IMR-90 (cell line): ENCODE results near the gene NGEF. TPM values are rescaled to one million over a fixed set of nuclear protein-coding genes. Genes with fewer than 3 reads are reported as not detected.

Experiments
- ATAC-seq: fragments of 200-7000 bp; cut with Tn5 transposase; 2 replicates; pipeline ENCODE4 v1.9.1; 2020; ENCODE audit warnings: low read depth, mild to moderate bottlenecking, moderate library complexity
- BruUV-seq: library from RNA; stranded (reverse); fragments of 400-500 nt; replicated peaks from 2 replicates; lab custom pipeline; 2021; lab: Mats Ljungman, UMichigan
- CTCF ChIA-PET: fragments of 300-600 bp; formaldehyde crosslinking; extraction: SDS; loops from one replicate; lab custom pipeline; 2021; ENCODE audit warnings: antibody characterized with exemption; lab: Yijun Ruan, JAX
- POLR2A ChIA-PET: fragments of 300-600 bp; sonication (Branson Sonifier 250); formaldehyde crosslinking; loops from one replicate; lab custom pipeline; 2022; ENCODE audit warnings: antibody characterized with exemption; ENCODE audit not compliant: unreplicated experiment; lab: Charles Lee
- DNase-seq: peaks from one replicate; pipeline ENCODE4 v3.0.0; 2013
- H2AFZ ChIP-seq: replicated peaks from 2 replicates; pipeline ENCODE3; 2013; ENCODE audit warnings: low read length, mild to moderate bottlenecking; ENCODE audit not compliant: poor library complexity
- H2AK5ac ChIP-seq: 2 replicates; pipeline ENCODE4 v1.6.1; 2013; ENCODE audit warnings: low read depth, low read length, inconsistent platforms
- H2AK9ac ChIP-seq: replicated peaks from 2 replicates; pipeline ENCODE3; 2013; ENCODE audit warnings: mild to moderate bottlenecking, low read depth, low read length, moderate library complexity; ENCODE audit not compliant: poor library complexity
- H2BK120ac ChIP-seq: 2 replicates; pipeline ENCODE4 v1.6.1; 2013; ENCODE audit warnings: low read depth, low read length, inconsistent platforms
- H2BK15ac ChIP-seq: 3 replicates; pipeline ENCODE4 v1.6.1; 2013; ENCODE audit warnings: low read depth, low read length, inconsistent platforms
- H2BK20ac ChIP-seq: 2 replicates; pipeline ENCODE4 v1.6.1; 2013; ENCODE audit warnings: low read depth, mild to moderate bottlenecking, inconsistent platforms, low read length, moderate library complexity
- H2BK5ac ChIP-seq: 2 replicates; pipeline ENCODE4 v1.6.1; 2013; ENCODE audit warnings: mild to moderate bottlenecking, low read depth, low read length, inconsistent platforms; ENCODE audit not compliant: poor library complexity, severe bottlenecking
- H3K14ac ChIP-seq: replicated peaks from 2 replicates; pipeline ENCODE4 v1.6.1; 2013; ENCODE audit warnings: low read depth, low read length, inconsistent platforms
- H3K18ac ChIP-seq: 2 replicates; pipeline ENCODE4 v1.6.1; 2013; ENCODE audit warnings: low read depth, low read length, control low read depth
- H3K23ac ChIP-seq: 2 replicates; pipeline ENCODE4 v1.6.1; 2013; ENCODE audit warnings: low read depth, low read length, inconsistent platforms
- H3K27ac ChIP-seq: 2 replicates; pipeline ENCODE4 v1.5.1; 2013; ENCODE audit warnings: mild to moderate bottlenecking, control low read depth, low read length; ENCODE audit not compliant: insufficient read depth
- H3K27me3 ChIP-seq: 2 replicates; pipeline ENCODE4 v1.6.1; 2013; ENCODE audit warnings: low read length; ENCODE audit not compliant: control insufficient read depth, insufficient read depth
- H3K36me3 ChIP-seq: 2 replicates; pipeline ENCODE4 v1.6.1; 2013; ENCODE audit warnings: low read length, mixed read lengths; ENCODE audit not compliant: control insufficient read depth, insufficient read depth
- H3K4ac ChIP-seq: 2 replicates; pipeline ENCODE4 v1.6.1; 2013; ENCODE audit warnings: low read depth, low read length, inconsistent platforms
- H3K4me1 ChIP-seq: 2 replicates; pipeline ENCODE4 v1.6.1; 2013; ENCODE audit warnings: low read length, mixed read lengths; ENCODE audit not compliant: control insufficient read depth, insufficient read depth
- H3K4me2 ChIP-seq: 2 replicates; pipeline ENCODE4 v1.6.1; 2013; ENCODE audit warnings: low read depth, mild to moderate bottlenecking, control low read depth, low read length, moderate library complexity
- H3K4me3 ChIP-seq: 2 replicates; pipeline ENCODE4 v1.5.1; 2013; ENCODE audit warnings: low read depth, mild to moderate bottlenecking, control low read depth, low read length, moderate library complexity; ENCODE audit not compliant: insufficient read depth
- H3K56ac ChIP-seq: 2 replicates; pipeline ENCODE4 v1.6.1; 2013; ENCODE audit warnings: low read length, inconsistent platforms; ENCODE audit not compliant: insufficient read depth; ENCODE audit errors: extremely low read depth
- H3K79me1 ChIP-seq, 2 experiments: 2 replicates each; pipeline ENCODE4 v1.6.1; 2013; ENCODE audit warnings: low read length in 2 of 2, inconsistent platforms in 1 of 2, low read depth in 1 of 2
- H3K9ac ChIP-seq: 2 replicates; pipeline ENCODE4 v1.6.1; 2013; ENCODE audit warnings: low read depth, low read length, control low read depth
- H3K9me1 ChIP-seq: 2 replicates; pipeline ENCODE4 v1.6.1; 2013; ENCODE audit warnings: low read length, inconsistent platforms; ENCODE audit not compliant: insufficient read depth
- H3K9me3 ChIP-seq: 2 replicates; pipeline ENCODE4 v1.6.1; 2013; ENCODE audit warnings: low read length; ENCODE audit not compliant: control insufficient read depth, insufficient read depth
- H4K20me1 ChIP-seq: 2 replicates; pipeline ENCODE4 v1.6.1; 2013; ENCODE audit warnings: low read length, inconsistent platforms; ENCODE audit not compliant: insufficient read depth
- H4K5ac ChIP-seq: 2 replicates; pipeline ENCODE4 v1.6.1; 2013; ENCODE audit warnings: mild to moderate bottlenecking, low read depth, low read length, control low read depth
- H4K8ac ChIP-seq, 2 experiments: 2 replicates each; pipeline ENCODE4 v1.6.1; 2013; ENCODE audit warnings: low read depth in 2 of 2, low read length in 2 of 2, control low read depth in 1 of 2, inconsistent platforms in 1 of 2
- H4K91ac ChIP-seq: 2 replicates; pipeline ENCODE4 v1.6.1; 2013; ENCODE audit warnings: low read depth, low read length, inconsistent platforms; ENCODE audit not compliant: insufficient read depth
- NFE2L2 ChIP-seq: fragments of 150-350 bp; IDR thresholded peaks from 2 replicates; pipeline ENCODE4 v1.6.1; 2016; ENCODE audit warnings: low read depth, mild to moderate bottlenecking, low read length
- WGBS, 2 experiments: methylation state at CpG; one replicate each; pipeline versions ENCODE4 v1.1.5 to v1.1.7; 2013; ENCODE audit warnings: missing lambda C conversion rate in 2 of 2; ENCODE audit not compliant: insufficient read length in 1 of 2; ENCODE audit errors: extremely low coverage in 2 of 2; 5-methylcytosine and 5-hydroxymethylcytosine counted together
- dilution Hi-C: fragments of 300-500 bp; cut with HindIII; formaldehyde crosslinking; loops from one replicate; pipeline ENCODE4 v1.14.3; 2018; ENCODE audit warnings: low sequenced_read_pairs; ENCODE audit not compliant: unreplicated experiment
- in situ Hi-C: fragments of 300-500 bp; cut with MboI; formaldehyde crosslinking; loops from 3 replicates; pipeline ENCODE4 v1.14.3; 2019; ENCODE audit warnings: low sequenced_read_pairs, inconsistent platforms, mixed read lengths
- intact Hi-C: fragments of 100-400 bp; cut with micrococcal nuclease; formaldehyde crosslinking; loops from 2 replicates; pipeline ENCODE4 v1.10.0; 2022
- polyA plus RNA-seq, 3 experiments: library from polyadenylated mRNA; depleted of rRNA; stranded (reverse); fragments of >200 nt; gene quantifications; 2 replicates each; pipeline ENCODE4 v1.2.3, GENCODE V29; 2012; ENCODE audit warnings: low replicate concordance in 1 of 3
- total RNA-seq: library from RNA; depleted of rRNA; stranded (reverse); fragments of >200 nt; gene quantifications from 2 replicates; pipeline ENCODE4 v1.2.3, GENCODE V29; 2012

The NGEF gene
- total and polyA plus RNA-seq, 2 of the 4 experiments (the other 2 are of a cell fraction), result 1.1 to 1.7 TPM

DNA sequence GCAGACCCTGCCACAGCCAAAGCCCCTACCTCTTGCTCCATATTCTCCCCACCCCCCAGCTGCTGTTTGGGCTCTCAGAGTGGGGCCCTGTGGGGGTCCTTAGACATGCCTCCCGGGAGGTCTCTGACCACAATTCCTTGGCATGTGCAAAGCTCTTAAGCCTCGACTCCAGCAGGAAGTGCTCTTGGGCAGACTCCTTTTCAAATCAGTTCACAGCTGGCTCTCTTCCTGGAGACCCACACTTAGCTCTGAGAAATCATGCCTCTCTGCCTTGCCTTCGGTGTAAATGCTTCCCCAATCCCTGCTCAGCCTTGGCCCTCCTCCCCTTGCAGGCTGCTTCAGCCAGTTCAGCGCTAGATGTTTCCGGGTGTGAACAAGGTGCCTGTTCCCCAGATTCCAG is 46.9 kb downstream of the NGEF start:
- ATAC-seq (no peak), DNase-seq (no peak)
- no peak overlapping the region for H2BK120ac ChIP-seq
- no peak overlapping the region for H2BK20ac ChIP-seq
- H4K5ac ChIP-seq, result no peak overlapping the region
- no peak overlapping the region for H2AFZ ChIP-seq
- H4K91ac ChIP-seq, result no peak overlapping the region
- H3K4me2 ChIP-seq, result no peak overlapping the region
- no peak overlapping the region for H2AK9ac ChIP-seq
- 0 out of 2 replicates have a peak, but pooled peaks cover 4% of the 10 kb centered on the region for H3K9me3 ChIP-seq
- H2BK5ac ChIP-seq, result no peak overlapping the region
- POLR2A ChIA-PET, result no interaction called here
- H3K4me1 ChIP-seq, result no peaks in the 10 kb centered on the region
- H3K4me3 ChIP-seq, result no peak overlapping the region
- H3K9ac ChIP-seq, result no peak overlapping the region
- H3K56ac ChIP-seq, result no peak overlapping the region
- in situ Hi-C loops (no loop called here), dilution Hi-C loops (no loop called here), intact Hi-C loops (no loop called here)
- H4K20me1 ChIP-seq, result no peaks in the 10 kb centered on the region
- H3K79me1 ChIP-seq, result no peaks in the 10 kb centered on the region
- H3K4ac ChIP-seq, result no peak overlapping the region
- H3K14ac ChIP-seq, result no peak overlapping the region
- H3K27ac ChIP-seq, result no peak overlapping the region
- no peak overlapping the region for H2AK5ac ChIP-seq
- no peak for TF ChIP-seq NFE2L2
- peaks cover 7% of the 10 kb centered on the region for H3K27me3 ChIP-seq
- BruUV-seq, result no TSS peak
- no peak overlapping the region for H2BK15ac ChIP-seq
- CTCF ChIA-PET, result no interaction called here
- H3K9me1 ChIP-seq, result no peaks in the 10 kb centered on the region
- H3K18ac ChIP-seq, result no peak overlapping the region
- H4K8ac ChIP-seq, result no peak overlapping the region
- no peaks in the 10 kb centered on the region for H3K36me3 ChIP-seq
- H3K23ac ChIP-seq, result no peak overlapping the region
- WGBS, 2 experiments, result 20% methylated on average over 3 of the region's 5 CpGs; no CpG with 5 or more reads in 1 of the 2 experiments
